ENCODE results near the gene BPIFB1.

Gene BPIFB1

GRCh38 chr20:33333616-33334015, 50.6 kb downstream of the BPIFB1 start:
- TF ChIP-seq CTCF (IDR thresholded peaks at IDR 0.05; ENCODE audit: unreplicated experiment in 3 of 3) = no peak
- no peaks in the 10 kb centered on the region for H3K36me3 Mint-ChIP-seq (ENCODE audit: low read depth)
- peaks cover 21% of the 10 kb centered on the region for H3K27me3 Mint-ChIP-seq (ENCODE audit: low read depth)
- no peak overlapping the region for H3K4me3 Mint-ChIP-seq
- H3K9me3 Mint-ChIP-seq = no peaks in the 10 kb centered on the region
- no peak overlapping the region for H3K27ac Mint-ChIP-seq
- H3K4me1 Mint-ChIP-seq = no peaks in the 10 kb centered on the region

GRCh38 chr20:33334111-33334510, 51.1 kb downstream of the BPIFB1 start:
- Mint-ChIP-seq H3K4me3 (no peak overlapping the region), H3K27ac (no peak overlapping the region), H3K36me3 (ENCODE audit: low read depth) (no peaks in the 10 kb centered on the region), H3K4me1 (no peaks in the 10 kb centered on the region), H3K9me3 (no peaks in the 10 kb centered on the region), H3K27me3 (ENCODE audit: low read depth) (peaks cover 17% of the 10 kb centered on the region)
- TF ChIP-seq CTCF (IDR thresholded peaks at IDR 0.05; ENCODE audit: unreplicated experiment in 3 of 3) = no peak

GRCh38 chr20:33336375-33336774, 53.4 kb downstream of the BPIFB1 start:
- Mint-ChIP-seq H3K9me3 (no peaks in the 10 kb centered on the region), H3K27me3 (ENCODE audit: low read depth) (peaks cover 10% of the 10 kb centered on the region), H3K4me3 (no peak overlapping the region), H3K36me3 (ENCODE audit: low read depth) (no peaks in the 10 kb centered on the region), H3K4me1 (no peaks in the 10 kb centered on the region), H3K27ac (no peak overlapping the region)
- no peak for TF ChIP-seq CTCF (IDR thresholded peaks at IDR 0.05; ENCODE audit: unreplicated experiment in 3 of 3)

GRCh38 chr20:33337119-33337518, 54.1 kb downstream of the BPIFB1 start:
- no peak overlapping the region for H3K4me3 Mint-ChIP-seq
- no peaks in the 10 kb centered on the region for H3K36me3 Mint-ChIP-seq (ENCODE audit: low read depth)
- H3K27me3 Mint-ChIP-seq (ENCODE audit: low read depth) = peaks cover 10% of the 10 kb centered on the region
- no peaks in the 10 kb centered on the region for H3K9me3 Mint-ChIP-seq
- no peaks in the 10 kb centered on the region for H3K4me1 Mint-ChIP-seq
- TF ChIP-seq CTCF (IDR thresholded peaks at IDR 0.05; ENCODE audit: unreplicated experiment in 3 of 3) = no peak
- H3K27ac Mint-ChIP-seq = no peak overlapping the region

- Mint-ChIP-seq H3K9me3 (no peaks in the 10 kb centered on the region), H3K4me3 (no peak overlapping the region), H3K27ac (no peak overlapping the region), H3K36me3 (ENCODE audit: low read depth) (no peaks in the 10 kb centered on the region), H3K4me1 (no peaks in the 10 kb centered on the region), H3K27me3 (ENCODE audit: low read depth) (peaks cover 10% of the 10 kb centered on the region)
- no peak for TF ChIP-seq CTCF (IDR thresholded peaks at IDR 0.05; ENCODE audit: unreplicated experiment in 3 of 3)
Measured at GRCh38 chr20:33337531-33338165, 54.6 kb downstream of the BPIFB1 start.
